Osteocyte (in vitro differentiated cells): ENCODE measurements around the gene GJD3. TPM values are rescaled to one million over a fixed set of nuclear protein-coding genes. Genes with fewer than 3 reads are reported as not detected.
"Not testable (repeated sequence)": the region's sequence is repeated elsewhere in the genome, so short reads cannot be mapped to it uniquely, and the experiment has no call there.

Experiments used
- DNase-seq: peaks from one replicate; pipeline ENCODE4 v3.0.0; 2021; ENCODE audit warnings: mixed read lengths; ENCODE audit not compliant: unreplicated experiment; ENCODE audit errors: extremely low spot score
- H3K27ac Mint-ChIP-seq: one replicate; pipeline ENCODE4 v1.8.0; 2021; ENCODE audit warnings: mild to moderate bottlenecking, mixed read lengths; ENCODE audit not compliant: unreplicated experiment
- H3K27me3 Mint-ChIP-seq: one replicate; pipeline ENCODE4 v1.8.0; 2021; ENCODE audit warnings: mixed read lengths; ENCODE audit not compliant: unreplicated experiment
- H3K36me3 Mint-ChIP-seq: one replicate; pipeline ENCODE4 v1.8.0; 2021; ENCODE audit warnings: mixed read lengths; ENCODE audit not compliant: unreplicated experiment
- H3K4me1 Mint-ChIP-seq: one replicate; pipeline ENCODE4 v1.8.0; 2021; ENCODE audit warnings: mixed read lengths; ENCODE audit not compliant: unreplicated experiment
- H3K4me3 Mint-ChIP-seq: one replicate; pipeline ENCODE4 v1.8.0; 2021; ENCODE audit warnings: mild to moderate bottlenecking, moderate library complexity, mixed read lengths; ENCODE audit not compliant: unreplicated experiment
- H3K9me3 Mint-ChIP-seq: one replicate; pipeline ENCODE4 v1.8.0; 2021; ENCODE audit warnings: mixed read lengths; ENCODE audit not compliant: unreplicated experiment
- total RNA-seq: library from RNA; stranded (reverse); gene quantifications from 2 replicates; pipeline ENCODE4 v1.2.1, GENCODE V29; 2021
- TF ChIP-seq, protein P1 (sequence below): fragments of 200-600 bp; sonication (generic); IDR thresholded peaks from 2 replicates; pipeline ENCODE4 v1.5.0; 2021; ENCODE audit warnings: antibody characterized with exemption, mild to moderate bottlenecking, moderate library complexity

GJD3 gene
- total RNA-seq, 1 donor from 2014 or later = 0.40 TPM

DNA sequence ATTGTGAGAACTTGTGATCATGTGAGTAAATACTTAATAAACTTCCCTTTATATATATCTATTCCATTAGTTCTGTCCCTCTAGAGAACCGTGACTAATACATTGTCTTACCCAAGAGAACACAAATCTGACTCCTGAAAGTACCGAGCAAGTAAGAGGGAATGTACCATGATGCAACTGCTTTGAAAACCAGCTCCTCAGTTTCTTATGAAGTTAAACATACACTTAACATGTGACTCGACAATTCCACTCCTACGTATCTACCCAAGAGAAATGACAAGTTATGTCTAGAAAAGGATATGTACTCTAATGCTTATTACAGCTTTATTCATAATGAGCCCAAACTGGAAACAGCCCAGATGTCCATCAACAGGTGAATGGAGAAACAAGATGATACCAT lies 8.8 kb upstream of the GJD3 start:
- TF ChIP-seq, protein P1, sequence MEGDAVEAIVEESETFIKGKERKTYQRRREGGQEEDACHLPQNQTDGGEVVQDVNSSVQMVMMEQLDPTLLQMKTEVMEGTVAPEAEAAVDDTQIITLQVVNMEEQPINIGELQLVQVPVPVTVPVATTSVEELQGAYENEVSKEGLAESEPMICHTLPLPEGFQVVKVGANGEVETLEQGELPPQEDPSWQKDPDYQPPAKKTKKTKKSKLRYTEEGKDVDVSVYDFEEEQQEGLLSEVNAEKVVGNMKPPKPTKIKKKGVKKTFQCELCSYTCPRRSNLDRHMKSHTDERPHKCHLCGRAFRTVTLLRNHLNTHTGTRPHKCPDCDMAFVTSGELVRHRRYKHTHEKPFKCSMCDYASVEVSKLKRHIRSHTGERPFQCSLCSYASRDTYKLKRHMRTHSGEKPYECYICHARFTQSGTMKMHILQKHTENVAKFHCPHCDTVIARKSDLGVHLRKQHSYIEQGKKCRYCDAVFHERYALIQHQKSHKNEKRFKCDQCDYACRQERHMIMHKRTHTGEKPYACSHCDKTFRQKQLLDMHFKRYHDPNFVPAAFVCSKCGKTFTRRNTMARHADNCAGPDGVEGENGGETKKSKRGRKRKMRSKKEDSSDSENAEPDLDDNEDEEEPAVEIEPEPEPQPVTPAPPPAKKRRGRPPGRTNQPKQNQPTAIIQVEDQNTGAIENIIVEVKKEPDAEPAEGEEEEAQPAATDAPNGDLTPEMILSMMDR = no peak
- Mint-ChIP-seq H3K36me3 (no peaks in the 10 kb centered on the region), H3K4me3 (no peak overlapping the region), H3K27ac (no peak overlapping the region), H3K27me3 (no peaks in the 10 kb centered on the region), H3K4me1 (no peaks in the 10 kb centered on the region), H3K9me3 (no peaks in the 10 kb centered on the region)
- no peak for DNase-seq

DNA sequence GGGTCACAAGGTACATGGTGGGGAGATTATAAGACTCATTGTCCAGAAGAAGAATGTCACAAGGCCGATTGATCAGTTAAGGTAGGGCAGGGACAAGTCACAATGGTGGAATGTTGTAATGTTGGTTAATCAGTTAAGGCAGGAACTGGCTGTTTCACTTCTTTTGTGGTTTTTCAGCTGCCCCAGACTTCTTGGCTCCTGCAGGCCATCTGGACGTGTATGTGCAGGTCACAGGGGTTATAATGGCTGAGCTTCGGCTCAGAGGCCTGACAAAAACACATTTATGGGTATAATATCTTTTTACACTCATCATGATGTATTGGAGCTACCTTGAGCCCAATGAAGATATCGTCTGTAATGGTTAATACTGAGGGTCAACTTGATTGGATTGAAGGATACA lies 8.1 kb upstream of the GJD3 start:
- not testable (repeated sequence) for H3K27ac Mint-ChIP-seq, H3K4me3 Mint-ChIP-seq, H3K9me3 Mint-ChIP-seq, H3K4me1 Mint-ChIP-seq, H3K27me3 Mint-ChIP-seq, DNase-seq, H3K36me3 Mint-ChIP-seq

DNA sequence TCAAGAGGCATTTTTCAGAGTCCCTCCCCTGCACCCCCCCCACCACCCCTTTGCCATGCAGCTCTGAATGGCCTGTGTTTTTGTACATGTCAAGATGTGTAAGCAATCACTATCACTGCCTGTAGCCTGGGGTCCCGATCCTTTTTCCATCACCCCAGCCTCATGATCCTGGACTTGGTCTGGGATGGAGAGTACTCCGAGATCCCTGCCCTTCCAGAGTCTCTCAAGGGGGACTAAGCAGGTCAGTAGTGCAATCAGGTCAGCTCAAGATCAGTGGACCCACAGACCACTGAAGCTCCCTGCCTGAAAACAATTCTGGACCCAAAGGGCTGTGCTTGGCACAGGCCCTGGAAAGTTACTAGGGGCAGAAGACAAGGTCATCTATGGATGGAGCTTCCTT lies 7.5 kb upstream of the GJD3 start:
- H3K27me3 Mint-ChIP-seq = no peaks in the 10 kb centered on the region
- no peak overlapping the region for H3K4me3 Mint-ChIP-seq
- no peak overlapping the region for H3K27ac Mint-ChIP-seq
- no peaks in the 10 kb centered on the region for H3K9me3 Mint-ChIP-seq
- no peaks in the 10 kb centered on the region for H3K4me1 Mint-ChIP-seq
- H3K36me3 Mint-ChIP-seq = no peaks in the 10 kb centered on the region
- TF ChIP-seq, protein P1 = no peak
- no peak for DNase-seq

DNA sequence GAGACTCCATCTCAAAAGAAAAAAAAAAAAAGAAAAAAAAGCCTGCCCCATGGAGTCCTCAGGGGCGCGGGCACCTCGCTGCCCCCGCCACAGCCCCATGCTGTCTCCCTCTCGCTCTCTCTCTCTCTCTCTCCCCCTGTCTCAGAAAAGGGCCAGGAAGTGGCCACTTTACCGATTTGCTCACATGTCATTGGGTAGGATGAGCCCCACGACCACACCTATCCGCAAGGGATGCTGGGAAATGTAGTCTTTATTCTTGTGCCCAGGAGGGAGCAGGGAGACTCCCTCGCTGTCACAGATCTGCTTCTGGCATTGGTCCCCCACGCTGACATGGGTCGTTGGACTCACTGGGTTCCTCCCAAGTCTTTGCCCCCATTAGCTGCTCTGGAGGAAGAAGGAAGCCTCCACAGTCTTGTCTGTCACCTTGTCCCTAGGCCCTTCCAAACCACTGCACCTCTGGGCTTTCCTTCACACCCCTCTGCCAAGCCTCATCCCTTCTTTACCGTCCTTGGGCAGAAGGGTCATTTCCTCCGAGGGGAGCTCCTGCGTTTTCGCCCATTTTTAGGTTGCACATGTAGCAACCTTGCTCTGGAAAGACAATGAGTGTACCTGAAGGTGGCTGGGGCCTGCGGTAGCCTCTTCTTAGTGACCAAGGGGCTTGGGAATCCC lies 6.9 kb upstream of the GJD3 start:
- TF ChIP-seq, protein P1 = no peak
- no peaks in the 10 kb centered on the region for H3K27me3 Mint-ChIP-seq
- no peaks in the 10 kb centered on the region for H3K4me1 Mint-ChIP-seq
- H3K36me3 Mint-ChIP-seq = no peaks in the 10 kb centered on the region
- H3K27ac Mint-ChIP-seq = no peak overlapping the region
- DNase-seq = no peak
- no peak overlapping the region for H3K4me3 Mint-ChIP-seq
- H3K9me3 Mint-ChIP-seq = no peaks in the 10 kb centered on the region

DNA sequence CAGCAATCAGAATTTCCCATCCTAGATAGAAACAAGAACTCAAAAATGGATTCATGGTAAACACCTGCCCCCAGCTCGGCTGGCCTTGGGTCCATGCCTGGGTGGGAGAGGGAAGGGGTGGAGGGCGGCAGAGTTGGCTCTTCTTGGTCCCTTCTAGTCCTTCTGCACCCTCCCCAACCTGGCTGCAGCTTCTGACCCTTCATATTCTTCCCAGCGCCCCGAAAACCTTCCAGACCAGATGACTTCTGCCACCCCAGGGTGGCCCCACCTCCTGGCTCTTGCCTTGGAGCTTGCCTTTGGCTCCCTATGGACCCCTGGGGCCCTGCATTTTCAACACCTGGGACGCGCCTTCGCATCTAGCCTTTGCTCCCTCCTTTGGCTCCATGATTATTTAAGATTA lies 5.4 kb upstream of the GJD3 start:
- H3K4me3 Mint-ChIP-seq = no peak overlapping the region
- H3K27ac Mint-ChIP-seq = no peak overlapping the region
- no peak for DNase-seq
- no peaks in the 10 kb centered on the region for H3K4me1 Mint-ChIP-seq
- H3K9me3 Mint-ChIP-seq = no peaks in the 10 kb centered on the region
- no peaks in the 10 kb centered on the region for H3K36me3 Mint-ChIP-seq
- TF ChIP-seq, protein P1 = no peak
- H3K27me3 Mint-ChIP-seq = no peaks in the 10 kb centered on the region

DNA sequence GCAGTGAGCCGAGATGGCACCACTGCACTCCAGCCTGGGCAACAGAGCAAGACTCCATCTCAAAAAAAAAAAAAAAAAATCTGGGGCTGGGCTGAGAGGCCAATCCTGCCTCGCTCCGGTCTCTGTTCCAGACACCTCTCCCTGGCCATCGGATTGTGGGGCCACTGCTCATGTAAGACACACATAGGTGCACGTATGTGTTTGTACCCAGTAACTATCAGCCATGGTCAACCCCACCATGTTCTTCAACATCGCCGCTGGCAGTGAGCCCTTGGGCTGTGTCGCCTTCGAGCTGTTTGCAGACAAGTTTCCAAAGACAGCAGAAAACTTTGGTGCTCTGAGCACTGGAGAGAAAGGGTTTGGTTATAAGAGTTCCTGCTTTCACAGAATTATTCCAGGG lies 3.2 kb upstream of the GJD3 start:
- not testable (repeated sequence) for H3K4me1 Mint-ChIP-seq, H3K36me3 Mint-ChIP-seq, DNase-seq, H3K27ac Mint-ChIP-seq, H3K4me3 Mint-ChIP-seq, H3K27me3 Mint-ChIP-seq, H3K9me3 Mint-ChIP-seq
